GM12878 (cell line): ENCODE data around the gene FEN1.

Experiments used
- CTCF ChIP-seq, 3 experiments: IDR thresholded peaks in 2 of 3; conservative IDR thresholded peaks in 1 of 3; 2 replicates each; pipeline ENCODE4 v1.5.1; 2011; ENCODE audit warnings: low read depth in 3 of 3, low read length in 3 of 3, mild to moderate bottlenecking in 3 of 3, control low read depth in 2 of 3, moderate library complexity in 2 of 3, inconsistent platforms in 1 of 3, mixed read lengths in 1 of 3; ENCODE audit not compliant: control insufficient read depth in 2 of 3, insufficient read depth in 1 of 3; ENCODE audit errors: extremely low read depth in 1 of 3
- MAX ChIP-seq: IDR thresholded peaks from 2 replicates; pipeline ENCODE4 v1.6.1; 2012; ENCODE audit warnings: low read depth, low read length, improper control_type of control experiment
- POLR2A ChIP-seq: IDR thresholded peaks from 2 replicates; pipeline ENCODE4 v1.6.1; 2011; ENCODE audit warnings: low read depth, mild to moderate bottlenecking, low read length

- no peak for TF ChIP-seq CTCF (IDR thresholded peaks at IDR 0.05 in 2 of 3, conservative IDR thresholded peaks at IDR 0.05 in 1 of 3; ENCODE audit: control insufficient read depth in 2 of 3, extremely low read depth in 1 of 3, insufficient read depth in 1 of 3, low read depth in 3 of 3, low read length in 3 of 3)
- no peak for TF ChIP-seq POLR2A
- TF ChIP-seq MAX: no peak
These were observed 8.3 kb upstream of the FEN1 start for GRCh38 chr11:61784506-61784805.
